Panc1 (cell line): Measurements from ENCODE around the gene DCST1. TPM values are rescaled to one million over a fixed set of nuclear protein-coding genes. Genes with fewer than 3 reads are reported as not detected.

Experiments
- ATAC-seq: fragments of 200-7000 bp; cut with Tn5 transposase; 2 replicates; pipeline ENCODE4 v1.9.1; 2020; ENCODE audit warnings: mild to moderate bottlenecking, moderate library complexity
- BruUV-seq: library from RNA; stranded (reverse); fragments of 400-500 nt; replicated peaks from 2 replicates; lab custom pipeline; 2021; lab: Mats Ljungman, UMichigan
- CTCF ChIA-PET: fragments of 300-600 bp; sonication (Branson Sonifier 250); formaldehyde crosslinking; loops from one replicate; lab custom pipeline; 2022; ENCODE audit warnings: antibody characterized with exemption; lab: Charles Lee
- POLR2A ChIA-PET: fragments of 300-600 bp; sonication (Branson Sonifier 250); formaldehyde crosslinking; loops from one replicate; lab custom pipeline; 2022; ENCODE audit warnings: antibody characterized with exemption; lab: Charles Lee
- DNase-seq: peaks from one replicate; pipeline ENCODE4 v3.0.0-alpha.2; 2010; ENCODE audit warnings: low read depth, low spot score
- H3K27ac ChIP-seq: 2 replicates; pipeline ENCODE4 v1.5.1; 2011; ENCODE audit warnings: mild to moderate bottlenecking, low read length, inconsistent platforms
- H3K27me3 ChIP-seq: fragments of 200-500 bp; sonication (Bioruptor generic); 2 replicates; pipeline ENCODE4 v1.6.0; 2014; ENCODE audit warnings: low read length, inconsistent platforms; ENCODE audit not compliant: control insufficient read depth, insufficient read depth
- H3K36me3 ChIP-seq: fragments of 200-500 bp; sonication (Bioruptor generic); 2 replicates; pipeline ENCODE4 v1.5.1; 2014; ENCODE audit warnings: inconsistent platforms, mild to moderate bottlenecking, low read length, moderate library complexity; ENCODE audit not compliant: control insufficient read depth, insufficient read depth
- H3K4me1 ChIP-seq: 2 replicates; pipeline ENCODE4 v1.5.1; 2011; ENCODE audit warnings: inconsistent platforms, mild to moderate bottlenecking, low read length, moderate library complexity; ENCODE audit not compliant: control insufficient read depth, insufficient read depth
- H3K4me3 ChIP-seq, 2 experiments: 2 replicates each; pipeline ENCODE4 v1.5.1; 2011 to 2012; ENCODE audit warnings: low read depth in 2 of 2, low read length in 2 of 2, mild to moderate bottlenecking in 2 of 2, inconsistent platforms in 1 of 2, moderate library complexity in 1 of 2
- H3K9me3 ChIP-seq: fragments of 200-500 bp; sonication (Bioruptor generic); 2 replicates; pipeline ENCODE4 v1.5.1; 2014; ENCODE audit warnings: low read depth, mild to moderate bottlenecking, inconsistent platforms, low read length, moderate library complexity; ENCODE audit not compliant: control insufficient read depth, insufficient read depth
- CTCF ChIP-seq: fragments of 450-650 bp; IDR thresholded peaks from 2 replicates; pipeline ENCODE4 v1.5.1; 2017; ENCODE audit warnings: mild to moderate bottlenecking
- POLR2AphosphoS5 ChIP-seq: IDR thresholded peaks from 2 replicates; pipeline ENCODE4 v1.6.1; 2012; ENCODE audit warnings: mild to moderate bottlenecking, low read depth, low read length, moderate library complexity
- REST ChIP-seq, 2 experiments: IDR thresholded peaks; 2 replicates each; pipeline ENCODE4 v1.6.1; 2011 to 2012; ENCODE audit warnings: low read depth in 2 of 2, control low read depth in 1 of 2, low read length in 1 of 2, mild to moderate bottlenecking in 1 of 2, moderate library complexity in 1 of 2; ENCODE audit not compliant: insufficient read depth in 1 of 2
- SIN3A ChIP-seq: IDR thresholded peaks from 2 replicates; pipeline ENCODE4 v1.6.1; 2012; ENCODE audit warnings: low read depth, mild to moderate bottlenecking, low read length, moderate library complexity, borderline replicate concordance; ENCODE audit not compliant: insufficient read depth
- TCF7L2 ChIP-seq: IDR thresholded peaks from 2 replicates; pipeline ENCODE4 v1.6.1; 2011; ENCODE audit warnings: mild to moderate bottlenecking, low read depth, low read length, inconsistent platforms
- in situ Hi-C: cut with HindIII; loops from 2 replicates; pipeline ENCODE4 v1.10.0; 2016; ENCODE audit warnings: low sequenced_read_pairs, low pct_unique_long_range_greater_than_20kb
- intact Hi-C: fragments of 100-400 bp; cut with micrococcal nuclease; formaldehyde crosslinking; loops from one replicate; pipeline ENCODE4 v1.10.0; 2022; ENCODE audit not compliant: unreplicated experiment
- total RNA-seq: library from RNA; stranded (reverse); gene quantifications from one replicate; pipeline ENCODE4 v1.2.1, GENCODE V29; 2021; ENCODE audit not compliant: unreplicated experiment

Gene DCST1
- total RNA-seq, 1 experiment from 2014 or later = not detected

DNA sequence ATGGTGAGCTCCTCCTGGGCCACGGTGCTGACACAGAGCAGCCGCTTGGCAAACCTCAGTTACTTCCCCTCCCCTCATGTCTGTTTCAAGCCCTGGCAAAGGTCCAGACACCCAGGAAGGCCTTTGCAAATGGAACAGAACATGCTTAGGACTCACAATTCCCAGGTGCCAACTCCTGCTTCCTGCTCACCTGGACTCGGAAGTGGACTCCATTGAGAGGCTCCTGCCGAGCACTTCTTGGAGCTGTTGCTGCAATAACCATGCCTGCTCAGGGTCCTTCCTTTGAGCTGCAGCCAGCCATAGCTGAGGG lies 10.7 kb upstream of the DCST1 start:
- H3K4me1 ChIP-seq = peaks cover 7% of the 10 kb centered on the region
- no peaks in the 10 kb centered on the region for H3K27me3 ChIP-seq
- ChIA-PET CTCF (no interaction called here), POLR2A (no interaction called here)
- BruUV-seq = no TSS peak
- no peak overlapping the region for H3K27ac ChIP-seq
- intact Hi-C loops = no loop called here
- in situ Hi-C loops = no loop called here
- no peak for ATAC-seq
- DNase-seq = no peak
- H3K9me3 ChIP-seq = no peaks in the 10 kb centered on the region
- TF ChIP-seq CTCF (no peak), TCF7L2 (no peak), POLR2AphosphoS5 (no peak), SIN3A (no peak), REST (IDR thresholded peaks at IDR 0.05; ENCODE audit: insufficient read depth in 1 of 2, low read depth in 2 of 2, low read length in 1 of 2) (no peak)
- H3K36me3 ChIP-seq = no peaks in the 10 kb centered on the region
- no peak overlapping the region for H3K4me3 ChIP-seq

GRCh38 chr1:155023627-155024026 lies 10.0 kb upstream of the DCST1 start:
- POLR2A ChIA-PET = no interaction called here
- CTCF ChIA-PET = no interaction called here
- H3K4me1 ChIP-seq = peaks cover 2% of the 10 kb centered on the region; the same call in 1 of the 2 replicates

More at GRCh38 chr1:155023627-155024026, 10.0 kb upstream of the DCST1 start:
- ATAC-seq = no peak
- intact Hi-C loops = no loop called here
- Histone ChIP-seq H3K4me3 (no peak overlapping the region), H3K27ac (no peak overlapping the region), H3K36me3 (no peaks in the 10 kb centered on the region), H3K27me3 (no peaks in the 10 kb centered on the region), H3K9me3 (no peaks in the 10 kb centered on the region)
- in situ Hi-C loops = no loop called here
- TF ChIP-seq TCF7L2 (no peak), POLR2AphosphoS5 (no peak), CTCF (no peak), REST (IDR thresholded peaks at IDR 0.05; ENCODE audit: insufficient read depth in 1 of 2, low read depth in 2 of 2, low read length in 1 of 2) (no peak), SIN3A (no peak)
- BruUV-seq = no TSS peak
- no peak for DNase-seq
